22Rv1 (cell line): ENCODE results near the gene NRXN3.

Experiments used
- ZFX ChIP-seq: fragments of 450-650 bp; IDR thresholded peaks from 2 replicates; pipeline ENCODE4 v1.6.1; 2017; ENCODE audit warnings: antibody characterized with exemption, borderline replicate concordance
- TF ChIP-seq, protein P1 (sequence below): fragments of 450-650 bp; IDR thresholded peaks from 2 replicates; pipeline ENCODE4 v1.5.1; 2017; ENCODE audit warnings: mild to moderate bottlenecking

DNA sequence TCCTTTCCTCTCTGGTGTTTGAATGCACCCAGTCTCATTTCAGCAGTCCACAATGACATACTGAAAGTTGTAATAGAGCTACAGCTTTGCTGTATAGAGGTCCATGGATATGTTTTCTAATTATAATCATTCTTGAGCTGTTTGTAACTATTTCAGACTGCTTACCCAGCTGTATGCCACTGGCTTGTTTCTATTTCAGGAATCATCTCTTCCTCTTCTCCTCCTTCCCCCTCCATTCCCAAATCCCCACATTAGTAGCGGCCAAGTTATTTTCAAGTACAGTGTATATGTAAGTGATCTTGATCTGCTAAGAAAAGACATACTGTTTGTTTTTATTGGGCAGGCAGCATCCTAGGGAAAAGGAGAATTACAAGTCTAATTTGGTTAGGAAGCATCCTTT, 1266.2 kb downstream of the NRXN3 start:
- TF ChIP-seq, protein P1, sequence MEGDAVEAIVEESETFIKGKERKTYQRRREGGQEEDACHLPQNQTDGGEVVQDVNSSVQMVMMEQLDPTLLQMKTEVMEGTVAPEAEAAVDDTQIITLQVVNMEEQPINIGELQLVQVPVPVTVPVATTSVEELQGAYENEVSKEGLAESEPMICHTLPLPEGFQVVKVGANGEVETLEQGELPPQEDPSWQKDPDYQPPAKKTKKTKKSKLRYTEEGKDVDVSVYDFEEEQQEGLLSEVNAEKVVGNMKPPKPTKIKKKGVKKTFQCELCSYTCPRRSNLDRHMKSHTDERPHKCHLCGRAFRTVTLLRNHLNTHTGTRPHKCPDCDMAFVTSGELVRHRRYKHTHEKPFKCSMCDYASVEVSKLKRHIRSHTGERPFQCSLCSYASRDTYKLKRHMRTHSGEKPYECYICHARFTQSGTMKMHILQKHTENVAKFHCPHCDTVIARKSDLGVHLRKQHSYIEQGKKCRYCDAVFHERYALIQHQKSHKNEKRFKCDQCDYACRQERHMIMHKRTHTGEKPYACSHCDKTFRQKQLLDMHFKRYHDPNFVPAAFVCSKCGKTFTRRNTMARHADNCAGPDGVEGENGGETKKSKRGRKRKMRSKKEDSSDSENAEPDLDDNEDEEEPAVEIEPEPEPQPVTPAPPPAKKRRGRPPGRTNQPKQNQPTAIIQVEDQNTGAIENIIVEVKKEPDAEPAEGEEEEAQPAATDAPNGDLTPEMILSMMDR = no peak
- no peak for TF ChIP-seq ZFX
